Measurements from ENCODE around the gene FBXW11.
"Not testable (repeated sequence)": the region's sequence is repeated elsewhere in the genome, so short reads cannot be mapped to it uniquely, and the experiment has no call there.

The FBXW11 gene

DNA sequence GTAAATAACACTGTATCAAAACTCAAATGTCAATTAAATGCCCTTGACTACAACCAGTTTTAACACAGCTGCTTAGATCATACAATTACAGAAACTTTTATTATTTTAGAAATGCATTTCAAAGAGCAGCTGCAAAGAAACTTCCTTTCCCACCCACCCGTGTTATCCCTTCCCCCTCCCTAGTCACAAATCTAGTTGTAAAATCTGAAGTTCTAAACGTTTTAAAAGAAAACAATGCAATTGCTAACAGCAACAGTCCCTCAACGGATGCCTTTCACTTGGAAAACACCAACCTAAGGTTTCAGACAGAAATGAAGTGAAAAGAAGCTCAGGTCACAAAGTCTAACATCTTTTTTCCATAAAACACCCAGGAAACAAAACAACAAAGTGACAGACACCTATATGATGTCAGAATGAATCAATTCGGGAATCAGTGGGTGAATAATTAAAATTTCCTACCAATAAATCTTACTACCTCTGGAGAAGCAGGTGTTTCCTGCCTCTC is 100.3 kb downstream of the FBXW11 start:
- DNase-seq: no peak

DNA sequence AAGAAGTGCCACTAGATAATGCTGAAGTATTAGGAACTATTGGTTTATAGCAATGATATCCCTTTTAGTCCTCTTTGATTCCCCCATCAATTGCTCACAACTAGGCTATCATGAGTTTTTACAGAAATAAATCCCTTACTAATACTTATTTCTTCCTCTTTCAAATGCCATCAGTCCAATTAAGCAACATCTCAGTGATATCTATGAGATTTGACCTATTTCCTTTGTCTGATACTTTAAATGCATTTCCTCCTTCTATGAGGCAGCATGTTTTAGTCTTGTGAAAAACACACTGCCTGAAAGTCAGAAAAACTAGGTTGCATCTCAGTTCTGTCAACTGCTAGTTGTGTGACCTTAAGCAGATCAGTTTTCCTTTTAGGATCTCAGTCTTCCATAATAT is 101.6 kb downstream of the FBXW11 start:
- no peak for DNase-seq

GRCh38 chr5:171901764-171902163 is 104.7 kb downstream of the FBXW11 start:
- DNase-seq: no peak

DNA sequence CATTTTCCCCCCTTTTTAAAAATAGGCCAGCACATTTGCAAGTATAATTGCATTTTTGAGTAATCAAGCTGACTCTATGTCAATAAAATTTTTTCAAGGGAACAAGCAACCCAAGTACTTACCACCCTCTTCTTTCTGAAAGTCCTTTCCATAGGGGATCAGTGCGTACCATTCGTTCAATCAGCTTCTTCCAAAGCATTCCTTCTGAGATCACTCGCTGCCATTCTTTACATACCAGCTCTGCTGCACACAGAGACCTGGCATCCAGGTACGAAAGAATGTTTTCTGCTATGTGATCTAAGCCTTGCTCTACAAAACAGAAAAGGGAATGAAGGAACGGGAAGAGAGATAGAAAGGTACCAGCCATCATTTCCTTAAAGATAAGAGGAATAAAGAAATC is 106.6 kb downstream of the FBXW11 start:
- no peak for DNase-seq

DNA sequence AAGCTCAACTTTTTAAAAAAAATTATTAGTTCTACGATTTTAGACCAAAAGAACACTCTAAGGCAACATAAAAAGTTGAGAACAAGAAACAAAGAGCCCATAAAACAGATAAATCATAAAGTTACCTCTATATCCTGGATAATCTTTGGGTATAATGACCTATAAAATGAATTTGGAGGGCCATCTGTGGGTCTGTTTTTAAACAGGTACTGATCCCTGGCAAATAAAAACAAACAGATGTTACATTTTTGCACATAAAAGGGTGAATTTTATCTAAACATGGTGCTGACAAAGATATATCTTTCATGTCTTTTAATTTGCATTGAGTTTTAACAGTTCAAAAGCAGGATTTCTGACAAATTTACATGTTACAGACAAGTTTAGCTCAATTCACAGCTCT is 107.6 kb downstream of the FBXW11 start:
- DNase-seq: no peak

GRCh38 chr5:171898386-171898785 is 108.1 kb downstream of the FBXW11 start:
- DNase-seq: no peak

DNA sequence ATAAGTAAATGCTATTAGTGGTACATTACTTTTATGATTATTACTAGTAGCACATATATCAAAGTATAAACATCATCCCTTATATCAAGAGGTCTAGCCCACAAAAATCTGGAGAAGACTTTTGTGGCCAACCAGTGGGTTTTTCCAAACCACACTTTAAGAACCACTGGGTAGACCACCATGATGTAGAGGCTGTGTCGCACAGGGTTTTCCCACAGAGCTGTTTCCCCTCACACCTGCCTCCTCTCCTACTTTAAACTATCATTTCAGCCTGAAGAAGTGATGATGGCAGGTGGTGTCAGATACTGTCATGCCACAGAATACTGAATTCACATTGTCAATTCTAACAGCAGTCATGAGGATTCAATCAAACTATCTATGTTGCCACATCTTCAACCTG is 109.2 kb downstream of the FBXW11 start:
- no peak for DNase-seq

DNA sequence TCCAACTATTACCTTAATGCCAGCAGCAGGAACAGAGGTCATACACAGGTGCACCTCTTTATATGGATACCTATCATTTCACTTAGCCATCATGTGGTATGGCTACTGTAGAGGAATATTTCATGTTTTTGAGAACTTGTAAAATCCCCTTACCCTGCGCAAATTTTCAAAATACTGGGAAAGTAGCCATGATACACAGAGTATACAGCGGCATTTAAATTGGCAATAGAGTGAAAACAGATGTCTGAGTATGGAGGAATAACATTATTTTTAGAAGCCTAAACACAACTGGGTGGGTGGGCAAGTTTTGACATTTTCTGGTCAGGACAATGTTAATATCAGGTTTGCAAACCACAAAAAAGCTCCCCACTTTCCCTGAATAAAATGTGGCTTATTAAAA is 111.4 kb downstream of the FBXW11 start:
- no peak for DNase-seq

GRCh38 chr5:171893290-171893886 is 113.0 kb downstream of the FBXW11 start:
- no peak for DNase-seq

- no peak for DNase-seq
Observed at GRCh38 chr5:171891595-171891994, 114.8 kb downstream of the FBXW11 start.

DNA sequence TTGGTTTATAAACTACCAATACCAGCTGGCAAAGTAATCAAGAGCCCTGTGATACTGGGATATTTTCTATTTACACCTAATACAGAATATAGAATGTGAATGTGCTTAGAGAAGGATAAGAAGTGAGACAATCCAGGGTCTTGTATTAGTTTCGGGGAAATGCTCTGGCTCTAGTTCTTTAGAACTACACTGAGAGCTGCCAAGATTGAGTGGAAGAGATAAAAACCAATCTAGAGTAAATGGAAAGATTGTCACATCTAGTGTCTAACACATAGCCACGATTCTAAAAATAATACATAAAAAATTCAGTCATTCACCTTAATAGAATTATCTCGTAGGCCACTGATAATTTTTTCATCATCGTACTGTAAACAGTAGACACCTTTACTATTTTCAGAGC is 115.3 kb downstream of the FBXW11 start:
- DNase-seq: no peak

DNA sequence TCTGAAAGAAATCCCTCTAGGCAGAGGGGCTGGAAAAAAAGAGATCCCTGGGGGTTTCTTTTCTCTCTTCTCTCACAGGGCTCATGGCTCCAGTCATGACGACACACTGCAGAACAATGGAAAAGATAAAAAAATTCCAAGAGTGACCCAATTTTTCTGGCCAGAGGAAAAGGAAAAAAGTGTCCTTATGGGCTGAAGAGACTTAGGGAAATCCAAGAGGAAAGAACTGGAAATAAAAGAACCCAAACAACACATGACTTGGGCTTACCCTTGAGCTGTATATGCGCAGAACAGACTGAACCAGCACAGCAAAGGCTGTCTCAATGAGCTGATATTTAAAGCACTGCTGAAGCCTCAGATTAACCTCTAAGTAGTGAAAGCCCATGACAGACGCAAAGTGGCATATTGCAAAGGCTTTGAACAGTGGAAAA is 118.4 kb downstream of the FBXW11 start:
- DNase-seq: no peak

DNA sequence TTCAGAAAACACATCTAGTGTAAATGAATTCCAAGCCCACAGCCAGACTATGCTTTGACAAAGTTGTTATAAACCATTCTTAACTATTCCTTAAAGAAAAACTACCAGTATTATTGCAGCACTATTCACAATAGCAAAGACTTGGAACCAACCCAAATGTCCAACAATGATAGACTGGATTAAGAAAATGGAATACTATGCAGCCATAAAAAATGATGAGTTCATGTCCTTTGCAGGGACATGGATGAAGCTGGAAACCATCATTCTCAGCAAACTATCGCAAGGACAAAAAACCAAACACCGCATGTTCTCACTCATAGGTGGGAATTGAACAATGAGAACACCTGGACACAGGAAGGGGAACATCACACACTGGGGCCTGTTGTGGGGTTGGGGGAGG is 120.4 kb downstream of the FBXW11 start:
- not testable (repeated sequence) for DNase-seq

DNA sequence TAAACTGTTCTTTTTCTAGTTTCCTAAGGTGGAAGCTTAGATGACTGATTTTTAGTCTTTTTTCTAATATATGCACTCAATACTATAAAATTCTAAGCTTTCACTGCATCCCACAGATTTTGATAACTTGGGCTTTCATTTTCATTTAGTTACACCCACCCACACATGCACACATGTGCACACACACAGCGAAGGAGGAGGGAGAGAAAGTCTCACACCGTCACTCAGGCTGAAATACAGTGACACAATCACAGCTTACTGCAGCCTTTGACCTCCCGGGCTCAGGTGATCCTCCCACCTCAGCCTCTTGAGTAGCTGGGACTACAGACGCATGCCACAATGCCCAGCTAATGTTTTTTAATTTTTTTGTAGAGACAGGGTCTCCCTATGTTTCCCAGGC is 124.3 kb downstream of the FBXW11 start:
- no peak for DNase-seq

GRCh38 chr5:171874234-171874633 is 132.2 kb downstream of the FBXW11 start:
- DNase-seq: no peak

DNA sequence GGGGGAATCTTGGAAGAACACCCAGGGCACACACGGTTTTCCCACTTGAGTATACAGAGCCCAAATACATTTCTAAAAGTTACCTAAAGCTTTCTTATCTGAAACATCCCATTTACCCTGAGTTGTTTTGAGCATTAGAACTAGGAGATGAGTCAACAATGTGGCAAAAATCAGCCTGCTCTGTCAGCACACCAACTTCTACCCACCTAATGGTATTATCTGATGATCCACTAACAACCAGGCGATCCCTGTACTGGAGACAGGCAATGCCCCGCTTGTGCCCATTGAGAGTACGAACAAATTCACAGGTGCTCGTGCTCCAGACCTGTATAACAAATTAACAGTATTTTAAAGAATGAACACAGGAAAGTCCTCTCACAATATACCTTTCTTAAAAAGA is 133.8 kb downstream of the FBXW11 start:
- no peak for DNase-seq

DNA sequence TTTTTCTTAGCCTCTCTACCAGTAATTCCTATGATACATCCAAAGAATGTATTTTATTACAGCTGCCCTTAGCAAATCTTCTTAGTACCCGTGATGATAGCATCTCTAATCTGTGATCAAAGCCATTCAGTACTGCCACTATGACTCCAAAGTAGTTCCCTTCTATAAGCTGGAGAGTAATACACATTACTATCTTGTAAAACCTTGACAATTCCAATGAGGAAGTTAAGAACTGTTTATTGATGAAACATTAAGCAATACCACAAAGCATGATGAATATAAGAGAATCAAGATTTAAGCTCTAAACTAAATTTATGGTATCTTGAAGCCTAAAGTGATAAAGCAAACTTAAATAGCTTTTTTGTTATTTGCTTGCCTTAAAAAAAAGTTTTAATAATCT is 134.7 kb downstream of the FBXW11 start:
- no peak for DNase-seq

DNA sequence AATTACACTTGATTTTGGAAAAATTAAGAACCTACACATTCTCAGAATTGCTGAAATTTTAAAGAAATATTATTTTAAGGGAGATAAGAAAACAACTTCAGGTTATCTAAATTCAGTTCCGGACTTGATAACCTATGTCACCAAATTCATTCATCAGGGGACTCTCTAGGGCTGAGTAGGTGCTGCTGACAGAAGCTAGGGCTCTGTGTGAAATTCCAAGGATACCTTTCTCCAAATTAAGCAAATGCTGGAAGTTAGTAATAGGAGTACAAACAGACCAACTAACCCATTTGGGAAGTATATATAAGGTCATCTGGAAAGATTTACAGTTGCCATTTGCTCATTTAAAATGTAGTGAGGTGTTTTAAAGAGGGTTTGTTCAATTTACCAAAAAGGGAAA is 136.5 kb downstream of the FBXW11 start:
- DNase-seq: no peak

DNA sequence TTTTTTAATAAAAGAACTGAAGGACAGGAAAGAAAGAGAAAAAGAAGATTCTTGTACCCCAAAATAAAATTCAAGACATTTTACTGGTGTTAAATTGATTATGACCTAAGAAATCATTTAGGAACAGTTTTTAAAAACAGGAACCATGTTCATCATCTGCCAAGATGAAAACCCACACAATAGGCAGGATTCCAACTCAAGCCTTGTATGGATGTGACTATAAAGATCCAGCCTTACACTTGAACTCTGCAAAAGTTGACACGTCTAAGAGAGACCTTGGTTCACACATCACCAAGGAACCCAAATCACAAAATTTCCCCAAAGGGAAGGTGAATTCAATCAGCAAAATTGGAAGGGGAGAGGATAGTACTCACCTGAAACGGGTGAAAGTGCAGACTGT is 138.2 kb downstream of the FBXW11 start:
- no peak for DNase-seq

DNA sequence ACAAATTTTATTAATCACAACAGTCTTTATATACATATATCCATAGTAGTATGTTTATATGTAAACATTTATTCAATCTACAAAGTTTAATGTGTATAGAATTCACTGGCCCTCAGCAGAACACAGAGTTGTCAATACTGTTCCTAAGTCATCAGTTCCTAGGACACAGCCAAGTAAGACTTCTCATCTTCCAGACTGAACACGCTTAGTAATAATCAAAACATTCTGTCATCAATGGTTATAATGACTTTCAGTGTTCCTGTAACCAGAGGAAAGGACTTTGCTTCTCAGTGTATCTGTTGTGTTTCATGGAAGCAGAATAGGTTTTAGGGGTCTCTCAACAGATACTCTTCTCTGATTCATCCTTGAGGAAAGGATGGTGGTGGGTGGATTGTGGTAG is 138.7 kb downstream of the FBXW11 start:
- no peak for DNase-seq

- no peak for DNase-seq
Observed at GRCh38 chr5:171865471-171865870, 141.0 kb downstream of the FBXW11 start.

- DNase-seq: no peak
Observed at GRCh38 chr5:171863935-171864334, 142.5 kb downstream of the FBXW11 start.

DNA sequence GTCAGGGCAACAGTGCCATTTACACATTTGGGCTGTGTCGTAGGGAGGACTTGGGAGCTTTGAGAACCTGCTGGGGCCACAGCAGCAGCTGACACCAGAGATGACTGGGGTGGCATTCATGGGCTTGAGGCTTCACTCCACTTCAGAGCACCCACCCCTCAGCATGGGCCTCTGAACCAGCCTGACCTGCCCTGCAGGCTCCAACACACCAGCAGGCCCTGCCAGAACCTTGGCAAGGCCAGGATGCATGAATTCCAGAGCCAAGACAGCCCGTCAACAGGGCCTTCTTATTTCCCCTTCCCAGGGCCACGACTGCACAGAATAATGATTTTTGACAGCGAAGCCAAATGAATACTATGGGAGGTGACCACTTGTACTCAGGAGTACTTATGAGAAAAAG is 143.8 kb downstream of the FBXW11 start:
- DNase-seq: no peak

DNA sequence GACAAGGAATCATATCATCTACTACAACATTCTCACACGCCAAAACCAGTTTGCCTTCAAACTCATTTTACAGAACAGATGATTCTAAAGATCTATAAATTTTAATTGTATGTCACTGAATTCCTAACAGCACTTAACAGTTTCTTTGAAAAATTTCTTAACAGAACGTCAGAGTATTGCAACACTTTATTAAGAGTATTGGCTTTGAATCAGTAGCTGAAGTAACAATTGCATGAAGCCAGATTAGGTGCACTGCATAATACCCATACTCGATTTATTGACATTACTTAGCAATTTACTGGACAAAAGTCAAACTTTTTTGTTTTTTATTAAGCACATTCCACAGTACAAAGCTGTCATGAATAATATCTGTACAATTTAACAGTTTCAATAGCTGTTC is 145.1 kb downstream of the FBXW11 start:
- DNase-seq: no peak

DNA sequence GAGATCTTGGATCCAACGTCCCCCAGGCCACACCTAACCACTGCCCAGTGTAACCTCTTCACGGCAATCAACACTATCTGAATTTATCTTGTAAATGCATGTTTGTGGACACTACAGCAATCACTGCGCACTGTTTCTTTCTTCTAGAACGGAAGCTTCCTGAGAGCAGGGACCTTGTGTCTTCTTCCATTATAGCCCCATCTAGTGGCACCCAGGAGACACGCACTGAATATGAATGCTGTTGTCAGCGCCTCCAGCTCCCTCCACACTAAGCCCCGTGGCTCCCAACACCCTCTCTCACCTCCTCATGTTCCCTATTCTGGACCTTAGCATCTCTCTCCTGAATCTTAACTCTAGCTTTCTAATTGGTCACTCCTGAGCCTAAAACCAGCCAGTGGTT is 148.1 kb downstream of the FBXW11 start:
- DNase-seq: no peak

DNA sequence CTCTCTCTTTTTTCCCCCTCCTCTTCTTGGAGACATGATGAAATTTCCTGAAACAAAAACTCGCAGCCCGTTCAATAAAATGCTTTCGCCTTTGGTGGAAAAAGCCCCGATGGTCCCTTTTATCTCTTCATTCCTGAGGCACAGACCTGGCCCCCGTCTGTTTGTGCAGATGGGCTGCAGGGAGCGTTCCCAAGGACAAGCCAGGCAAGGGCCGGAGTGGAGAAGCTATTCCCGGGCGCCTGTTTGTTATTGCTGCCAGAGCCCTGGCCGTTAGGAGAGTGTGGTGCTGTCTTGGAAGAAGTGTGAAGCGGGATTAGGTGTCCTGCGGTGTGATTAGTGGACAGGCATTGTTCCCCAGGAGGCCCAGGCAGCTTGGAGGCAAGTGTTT is 149.0 kb downstream of the FBXW11 start:
- no peak for DNase-seq
